Fibroblast of the aortic adventitia (primary cell): Measurements from ENCODE around the gene FCRL6. TPM values are rescaled to one million over a fixed set of nuclear protein-coding genes. Genes with fewer than 3 reads are reported as not detected.

ENCODE experiments used
- DNase-seq: peaks from one replicate; pipeline ENCODE4 v3.0.0-alpha.2; 2010; ENCODE audit warnings: low read depth
- H3K4me3 ChIP-seq: 2 replicates; pipeline ENCODE4 v1.5.1; 2011; ENCODE audit warnings: low read depth, mild to moderate bottlenecking, control low read depth, low read length, moderate library complexity
- total RNA-seq: library from RNA; depleted of rRNA; stranded (reverse); fragments of >200 nt; gene quantifications from 2 replicates; pipeline ENCODE4 v1.2.3, GENCODE V29; 2012; ENCODE audit warnings: low replicate concordance
- TF ChIP-seq, protein P1 (sequence below): IDR thresholded peaks from 2 replicates; pipeline ENCODE4 v1.5.1; 2011; ENCODE audit warnings: mild to moderate bottlenecking, low read length, control low read depth, inconsistent platforms; ENCODE audit not compliant: insufficient read depth

FCRL6 gene
- total RNA-seq, 1 donor, result not detected

DNA sequence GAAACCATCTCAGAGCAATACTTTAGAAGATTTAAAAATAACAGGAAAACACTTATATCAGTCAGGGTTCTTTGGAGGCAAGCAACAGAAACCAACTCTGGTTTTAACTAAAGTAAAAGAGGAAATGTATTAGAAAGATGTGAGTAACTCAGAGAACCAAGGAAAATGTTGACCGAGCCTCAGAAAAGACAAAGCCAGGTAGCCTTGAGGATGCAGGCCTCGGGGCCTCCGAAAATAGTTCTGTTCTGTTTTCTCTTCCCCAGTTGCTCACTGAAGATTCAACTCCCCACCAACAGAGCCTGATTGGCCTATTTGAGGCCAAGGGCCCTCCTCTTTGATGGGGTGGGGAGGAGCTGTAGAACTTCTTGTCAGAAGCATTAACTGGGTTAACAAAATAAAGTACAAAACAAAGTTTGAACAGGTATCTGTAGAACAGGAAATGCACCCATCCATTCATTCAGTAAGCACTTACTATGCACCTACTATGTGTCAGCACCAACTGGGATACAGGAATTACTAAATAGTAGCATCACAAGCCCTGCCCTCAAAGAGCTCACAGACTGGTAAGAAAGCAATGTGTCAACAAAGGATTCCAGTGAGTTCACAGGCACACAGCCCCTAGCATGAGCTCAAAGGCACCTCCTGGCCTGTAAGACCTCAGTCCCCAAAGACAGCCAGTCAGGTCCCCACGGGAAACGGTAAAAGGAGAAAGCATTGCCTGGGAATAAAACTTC is 37.1 kb downstream of the FCRL6 start:
- TF ChIP-seq, protein P1, sequence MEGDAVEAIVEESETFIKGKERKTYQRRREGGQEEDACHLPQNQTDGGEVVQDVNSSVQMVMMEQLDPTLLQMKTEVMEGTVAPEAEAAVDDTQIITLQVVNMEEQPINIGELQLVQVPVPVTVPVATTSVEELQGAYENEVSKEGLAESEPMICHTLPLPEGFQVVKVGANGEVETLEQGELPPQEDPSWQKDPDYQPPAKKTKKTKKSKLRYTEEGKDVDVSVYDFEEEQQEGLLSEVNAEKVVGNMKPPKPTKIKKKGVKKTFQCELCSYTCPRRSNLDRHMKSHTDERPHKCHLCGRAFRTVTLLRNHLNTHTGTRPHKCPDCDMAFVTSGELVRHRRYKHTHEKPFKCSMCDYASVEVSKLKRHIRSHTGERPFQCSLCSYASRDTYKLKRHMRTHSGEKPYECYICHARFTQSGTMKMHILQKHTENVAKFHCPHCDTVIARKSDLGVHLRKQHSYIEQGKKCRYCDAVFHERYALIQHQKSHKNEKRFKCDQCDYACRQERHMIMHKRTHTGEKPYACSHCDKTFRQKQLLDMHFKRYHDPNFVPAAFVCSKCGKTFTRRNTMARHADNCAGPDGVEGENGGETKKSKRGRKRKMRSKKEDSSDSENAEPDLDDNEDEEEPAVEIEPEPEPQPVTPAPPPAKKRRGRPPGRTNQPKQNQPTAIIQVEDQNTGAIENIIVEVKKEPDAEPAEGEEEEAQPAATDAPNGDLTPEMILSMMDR, result no peak
- no peak for DNase-seq
- H3K4me3 ChIP-seq, result no peak overlapping the region

- TF ChIP-seq, protein P1, result no peak
- DNase-seq, result no peak
- H3K4me3 ChIP-seq, result no peak overlapping the region
Observed at GRCh38 chr1:159841749-159842148, 39.6 kb downstream of the FCRL6 start.

- DNase-seq, result no peak
- TF ChIP-seq, protein P1, result no peak
- H3K4me3 ChIP-seq, result no peak overlapping the region
Observed at GRCh38 chr1:159843459-159843858, 41.3 kb downstream of the FCRL6 start.

DNA sequence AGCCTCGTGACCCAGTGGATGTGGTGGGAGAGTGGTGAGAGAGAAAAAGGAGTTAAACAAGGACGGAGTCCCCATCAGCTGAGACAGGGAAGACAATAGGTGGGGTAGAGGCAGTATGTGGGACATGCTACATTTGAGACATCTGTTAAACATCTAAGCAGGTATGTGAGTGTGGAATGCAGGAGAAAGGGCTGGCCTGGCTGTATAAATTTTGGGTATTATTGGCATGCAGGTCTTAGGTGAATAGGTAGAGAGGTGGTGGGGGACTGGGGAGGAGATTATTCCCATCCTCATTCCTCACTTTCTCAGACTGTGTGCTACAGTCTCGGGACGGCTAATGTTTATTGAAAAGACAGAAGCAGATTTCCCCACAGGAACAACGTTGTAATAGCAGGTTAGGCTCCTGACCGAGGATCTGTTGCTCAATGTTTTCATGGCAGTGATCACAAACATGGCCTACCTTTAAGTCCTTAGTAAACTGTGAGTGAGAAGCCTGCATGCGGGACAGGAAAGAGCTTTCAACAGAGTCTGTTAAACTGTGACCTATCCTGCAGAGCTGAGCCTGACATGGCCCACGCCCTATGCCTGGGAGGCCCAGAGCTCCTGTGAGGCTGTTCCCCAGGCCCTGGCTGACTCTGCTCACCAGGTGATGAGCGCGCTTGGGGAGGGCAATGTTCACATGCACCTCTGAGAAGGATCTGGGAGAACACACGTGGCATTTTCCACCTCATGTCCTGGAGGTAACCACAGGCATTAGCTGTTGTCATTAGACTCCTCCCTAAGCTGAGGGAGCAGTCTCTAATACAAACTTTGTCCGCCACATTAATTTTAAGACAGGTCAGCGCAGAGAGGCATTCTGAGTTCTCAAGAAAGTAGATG is 43.8 kb downstream of the FCRL6 start:
- TF ChIP-seq, protein P1, result no peak
- no peak overlapping the region for H3K4me3 ChIP-seq
- no peak for DNase-seq

GRCh38 chr1:159847231-159847630 is 45.1 kb downstream of the FCRL6 start:
- H3K4me3 ChIP-seq, result no peak overlapping the region
- no peak for DNase-seq
- TF ChIP-seq, protein P1, result no peak

DNA sequence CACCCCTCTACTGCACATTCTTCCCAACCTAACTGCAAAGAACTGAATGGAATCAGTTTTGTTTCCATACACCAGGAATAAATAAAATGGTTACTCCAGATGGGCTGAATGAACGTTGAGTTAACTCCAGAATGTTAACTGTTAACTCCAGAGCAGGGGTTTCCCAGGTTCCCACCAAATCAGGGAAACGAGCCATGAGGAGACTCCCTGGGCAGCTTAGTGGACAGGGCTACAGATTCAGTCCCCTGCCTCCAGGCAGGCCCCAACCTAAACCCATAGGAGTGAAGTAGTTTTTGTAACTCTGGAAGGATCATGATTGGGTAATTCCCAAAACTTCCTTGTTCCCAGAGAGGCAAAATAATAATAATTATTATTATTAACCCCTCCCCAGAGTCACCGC is 46.2 kb downstream of the FCRL6 start:
- no peak overlapping the region for H3K4me3 ChIP-seq
- no peak for DNase-seq
- TF ChIP-seq, protein P1, result no peak
